ENCODE results near the gene FCAMR.

FCAMR gene

DNA sequence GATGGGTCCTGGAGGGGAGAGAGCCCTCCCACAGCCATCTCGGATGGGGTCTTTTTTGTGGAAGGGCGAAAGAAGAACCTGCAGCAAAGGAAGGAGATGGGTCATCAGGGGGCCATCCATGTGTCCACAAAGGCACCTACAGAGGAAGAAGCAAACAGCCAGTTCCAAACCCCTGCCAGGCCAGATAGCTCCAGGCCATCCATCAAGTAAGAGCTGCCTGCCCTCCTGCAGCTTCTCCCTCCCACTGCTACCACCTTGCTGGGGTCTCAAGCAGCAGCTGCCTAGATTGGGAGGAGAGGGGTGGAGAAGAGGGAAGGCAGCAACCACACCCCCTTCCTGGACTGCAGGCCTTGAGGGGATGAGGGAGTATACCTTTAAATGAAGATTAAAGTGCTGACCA lies 4.5 kb downstream of the FCAMR start:
- H3K9me3 ChIP-seq (ENCODE audit: control insufficient read depth, insufficient read depth, low read depth, low read length) = no peaks in the 10 kb centered on the region
- H3K27ac ChIP-seq (ENCODE audit: extremely low read depth, low read depth, low read length) = no peak overlapping the region
- no peak overlapping the region for H3K4me3 ChIP-seq (ENCODE audit: low read depth, low read length)
- ChIA-PET CTCF (interaction anchor here (0.5 to 1.3 kb wide), 4 partner anchors 16 to 156 kb away, joined by 3 to 4 read pairs (median 3); no protein-coding TSS in a partner anchor), POLR2A (no interaction called here)
- no peaks in the 10 kb centered on the region for H3K4me1 ChIP-seq (ENCODE audit: control insufficient read depth, insufficient read depth, low read length)
- no peaks in the 10 kb centered on the region for H3K36me3 ChIP-seq (ENCODE audit: control insufficient read depth in 2 of 2, insufficient read depth in 1 of 2, low read length in 2 of 2)
- no peak for TF ChIP-seq ZNF221 (tag by site-specific recombination; IDR thresholded peaks at IDR 0.05; ENCODE audit: borderline replicate concordance)
- peak; percentile 87 for TF ChIP-seq ZIC2 (tag by site-specific recombination; IDR thresholded peaks at IDR 0.05)

DNA sequence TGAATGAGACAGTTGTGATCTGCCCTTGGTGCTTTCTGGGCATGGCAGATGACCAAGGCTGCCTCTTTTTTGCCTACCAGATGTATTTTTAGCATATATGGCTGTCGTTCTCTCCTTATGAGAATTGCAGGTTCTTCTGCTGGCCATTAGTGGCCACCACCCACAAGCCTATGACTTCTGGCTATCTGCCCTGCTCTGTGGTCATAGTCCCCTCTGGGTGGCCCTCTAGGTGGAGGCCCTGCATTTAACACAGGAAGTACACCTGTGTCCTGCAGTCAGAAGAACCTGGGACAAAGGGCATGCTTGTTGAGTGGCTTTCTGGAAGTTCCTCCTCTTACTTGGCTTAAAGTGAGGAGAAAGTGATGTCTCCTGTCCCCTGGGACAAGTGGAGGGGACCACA lies 6.5 kb downstream of the FCAMR start:
- Histone ChIP-seq H3K36me3 (ENCODE audit: control insufficient read depth in 2 of 2, insufficient read depth in 1 of 2, low read length in 2 of 2) (no peaks in the 10 kb centered on the region), H3K27ac (ENCODE audit: extremely low read depth, low read depth, low read length) (no peak overlapping the region), H3K4me3 (ENCODE audit: low read depth, low read length) (no peak overlapping the region), H3K4me1 (ENCODE audit: control insufficient read depth, insufficient read depth, low read length) (no peaks in the 10 kb centered on the region), H3K9me3 (ENCODE audit: control insufficient read depth, insufficient read depth, low read depth, low read length) (no peaks in the 10 kb centered on the region)
- CTCF ChIA-PET = interaction anchor here (1.1 kb wide), 1 partner anchor 12 kb away, joined by 3 read pairs; no protein-coding TSS in a partner anchor
- no peak for TF ChIP-seq KLF7 (tag by site-specific recombination; IDR thresholded peaks at IDR 0.05; ENCODE audit: borderline replicate concordance)
- TF ChIP-seq, protein P1, sequence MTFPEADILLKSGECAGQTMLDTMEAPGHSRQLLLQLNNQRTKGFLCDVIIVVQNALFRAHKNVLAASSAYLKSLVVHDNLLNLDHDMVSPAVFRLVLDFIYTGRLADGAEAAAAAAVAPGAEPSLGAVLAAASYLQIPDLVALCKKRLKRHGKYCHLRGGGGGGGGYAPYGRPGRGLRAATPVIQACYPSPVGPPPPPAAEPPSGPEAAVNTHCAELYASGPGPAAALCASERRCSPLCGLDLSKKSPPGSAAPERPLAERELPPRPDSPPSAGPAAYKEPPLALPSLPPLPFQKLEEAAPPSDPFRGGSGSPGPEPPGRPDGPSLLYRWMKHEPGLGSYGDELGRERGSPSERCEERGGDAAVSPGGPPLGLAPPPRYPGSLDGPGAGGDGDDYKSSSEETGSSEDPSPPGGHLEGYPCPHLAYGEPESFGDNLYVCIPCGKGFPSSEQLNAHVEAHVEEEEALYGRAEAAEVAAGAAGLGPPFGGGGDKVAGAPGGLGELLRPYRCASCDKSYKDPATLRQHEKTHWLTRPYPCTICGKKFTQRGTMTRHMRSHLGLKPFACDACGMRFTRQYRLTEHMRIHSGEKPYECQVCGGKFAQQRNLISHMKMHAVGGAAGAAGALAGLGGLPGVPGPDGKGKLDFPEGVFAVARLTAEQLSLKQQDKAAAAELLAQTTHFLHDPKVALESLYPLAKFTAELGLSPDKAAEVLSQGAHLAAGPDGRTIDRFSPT (tag by site-specific recombination; IDR thresholded peaks at IDR 0.05) = no peak
- no peak for TF ChIP-seq SP2 (tag by site-specific recombination; IDR thresholded peaks at IDR 0.05)
- no peak for TF ChIP-seq ZNF664 (tag by site-specific recombination; IDR thresholded peaks at IDR 0.05)
- no peak for TF ChIP-seq ZNF629 (tag by site-specific recombination; IDR thresholded peaks at IDR 0.05)
- TF ChIP-seq, protein P2, sequence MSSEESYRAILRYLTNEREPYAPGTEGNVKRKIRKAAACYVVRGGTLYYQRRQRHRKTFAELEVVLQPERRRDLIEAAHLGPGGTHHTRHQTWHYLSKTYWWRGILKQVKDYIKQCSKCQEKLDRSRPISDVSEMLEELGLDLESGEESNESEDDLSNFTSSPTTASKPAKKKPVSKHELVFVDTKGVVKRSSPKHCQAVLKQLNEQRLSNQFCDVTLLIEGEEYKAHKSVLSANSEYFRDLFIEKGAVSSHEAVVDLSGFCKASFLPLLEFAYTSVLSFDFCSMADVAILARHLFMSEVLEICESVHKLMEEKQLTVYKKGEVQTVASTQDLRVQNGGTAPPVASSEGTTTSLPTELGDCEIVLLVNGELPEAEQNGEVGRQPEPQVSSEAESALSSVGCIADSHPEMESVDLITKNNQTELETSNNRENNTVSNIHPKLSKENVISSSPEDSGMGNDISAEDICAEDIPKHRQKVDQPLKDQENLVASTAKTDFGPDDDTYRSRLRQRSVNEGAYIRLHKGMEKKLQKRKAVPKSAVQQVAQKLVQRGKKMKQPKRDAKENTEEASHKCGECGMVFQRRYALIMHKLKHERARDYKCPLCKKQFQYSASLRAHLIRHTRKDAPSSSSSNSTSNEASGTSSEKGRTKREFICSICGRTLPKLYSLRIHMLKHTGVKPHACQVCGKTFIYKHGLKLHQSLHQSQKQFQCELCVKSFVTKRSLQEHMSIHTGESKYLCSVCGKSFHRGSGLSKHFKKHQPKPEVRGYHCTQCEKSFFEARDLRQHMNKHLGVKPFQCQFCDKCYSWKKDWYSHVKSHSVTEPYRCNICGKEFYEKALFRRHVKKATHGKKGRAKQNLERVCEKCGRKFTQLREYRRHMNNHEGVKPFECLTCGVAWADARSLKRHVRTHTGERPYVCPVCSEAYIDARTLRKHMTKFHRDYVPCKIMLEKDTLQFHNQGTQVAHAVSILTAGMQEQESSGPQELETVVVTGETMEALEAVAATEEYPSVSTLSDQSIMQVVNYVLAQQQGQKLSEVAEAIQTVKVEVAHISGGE (tag by site-specific recombination; conservative IDR thresholded peaks at IDR 0.05; ENCODE audit: low read depth) = no peak
- TF ChIP-seq ZNF24 (tag by site-specific recombination; IDR thresholded peaks at IDR 0.05) = no peak
- TF ChIP-seq ZNF214 (tag by site-specific recombination; IDR thresholded peaks at IDR 0.05; ENCODE audit: borderline replicate concordance) = no peak
- TF ChIP-seq HOXD13 (CRISPR knock-in tag; IDR thresholded peaks at IDR 0.05; ENCODE audit: borderline replicate concordance) = no peak
- TF ChIP-seq ZNF658 (tag by site-specific recombination; IDR thresholded peaks at IDR 0.05) = no peak
- TF ChIP-seq ZNF223 (tag by site-specific recombination; IDR thresholded peaks at IDR 0.05) = no peak
- no peak for TF ChIP-seq ZNF530 (tag by site-specific recombination; IDR thresholded peaks at IDR 0.05; ENCODE audit: low read depth)
- TF ChIP-seq, protein P3, sequence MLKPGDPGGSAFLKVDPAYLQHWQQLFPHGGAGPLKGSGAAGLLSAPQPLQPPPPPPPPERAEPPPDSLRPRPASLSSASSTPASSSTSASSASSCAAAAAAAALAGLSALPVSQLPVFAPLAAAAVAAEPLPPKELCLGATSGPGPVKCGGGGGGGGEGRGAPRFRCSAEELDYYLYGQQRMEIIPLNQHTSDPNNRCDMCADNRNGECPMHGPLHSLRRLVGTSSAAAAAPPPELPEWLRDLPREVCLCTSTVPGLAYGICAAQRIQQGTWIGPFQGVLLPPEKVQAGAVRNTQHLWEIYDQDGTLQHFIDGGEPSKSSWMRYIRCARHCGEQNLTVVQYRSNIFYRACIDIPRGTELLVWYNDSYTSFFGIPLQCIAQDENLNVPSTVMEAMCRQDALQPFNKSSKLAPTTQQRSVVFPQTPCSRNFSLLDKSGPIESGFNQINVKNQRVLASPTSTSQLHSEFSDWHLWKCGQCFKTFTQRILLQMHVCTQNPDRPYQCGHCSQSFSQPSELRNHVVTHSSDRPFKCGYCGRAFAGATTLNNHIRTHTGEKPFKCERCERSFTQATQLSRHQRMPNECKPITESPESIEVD (tag by site-specific recombination; IDR thresholded peaks at IDR 0.05) = no peak
- TF ChIP-seq ZNF146 (tag by site-specific recombination; IDR thresholded peaks at IDR 0.05) = no peak
- TF ChIP-seq ZBTB1 (tag by site-specific recombination; IDR thresholded peaks at IDR 0.05) = no peak
- TF ChIP-seq IKZF3 (tag by site-specific recombination; IDR thresholded peaks at IDR 0.05) = no peak
- TF ChIP-seq ZNF37A (tag by site-specific recombination; IDR thresholded peaks at IDR 0.05) = no peak
- TF ChIP-seq, protein P4, sequence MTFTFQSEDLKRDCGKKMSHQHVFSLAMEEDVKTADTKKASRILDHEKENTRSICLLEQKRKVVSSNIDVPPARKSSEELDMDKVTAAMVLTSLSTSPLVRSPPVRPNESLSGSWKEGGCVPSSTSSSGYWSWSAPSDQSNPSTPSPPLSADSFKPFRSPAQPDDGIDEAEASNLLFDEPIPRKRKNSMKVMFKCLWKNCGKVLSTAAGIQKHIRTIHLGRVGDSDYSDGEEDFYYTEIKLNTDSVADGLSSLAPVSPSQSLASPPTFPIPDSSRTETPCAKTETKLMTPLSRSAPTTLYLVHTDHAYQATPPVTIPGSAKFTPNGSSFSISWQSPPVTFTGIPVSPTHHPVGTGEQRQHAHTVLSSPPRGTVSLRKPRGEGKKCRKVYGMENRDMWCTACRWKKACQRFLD (tag by site-specific recombination; IDR thresholded peaks at IDR 0.05) = no peak
- POLR2A ChIA-PET = no interaction called here

All from HEK293 (cell line).